Measurements from ENCODE around the gene MICALL2.

DNA sequence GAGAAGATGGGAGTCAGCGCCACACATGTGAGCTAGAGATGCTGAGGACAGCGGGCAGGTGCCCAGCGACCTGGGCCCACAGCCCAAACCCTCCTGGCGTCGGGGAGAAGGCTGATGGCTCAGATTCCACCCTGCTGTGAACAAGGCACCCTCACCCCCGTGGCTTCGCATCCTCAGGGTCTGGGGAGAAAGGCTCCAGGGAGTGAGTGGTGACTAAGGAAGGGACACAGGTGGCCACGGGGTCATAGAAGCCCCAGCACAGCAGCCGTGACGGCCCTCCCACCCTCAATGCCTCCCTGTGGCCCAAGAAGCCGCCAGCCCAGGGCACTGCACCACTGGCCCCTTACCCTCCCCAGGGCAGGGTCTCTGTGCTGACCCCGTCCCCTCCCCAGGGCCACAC, 25.3 kb upstream of the MICALL2 start:
- TF ChIP-seq POLR2A (IDR thresholded peaks at IDR 0.05), result no peak
- TF ChIP-seq, protein P1, sequence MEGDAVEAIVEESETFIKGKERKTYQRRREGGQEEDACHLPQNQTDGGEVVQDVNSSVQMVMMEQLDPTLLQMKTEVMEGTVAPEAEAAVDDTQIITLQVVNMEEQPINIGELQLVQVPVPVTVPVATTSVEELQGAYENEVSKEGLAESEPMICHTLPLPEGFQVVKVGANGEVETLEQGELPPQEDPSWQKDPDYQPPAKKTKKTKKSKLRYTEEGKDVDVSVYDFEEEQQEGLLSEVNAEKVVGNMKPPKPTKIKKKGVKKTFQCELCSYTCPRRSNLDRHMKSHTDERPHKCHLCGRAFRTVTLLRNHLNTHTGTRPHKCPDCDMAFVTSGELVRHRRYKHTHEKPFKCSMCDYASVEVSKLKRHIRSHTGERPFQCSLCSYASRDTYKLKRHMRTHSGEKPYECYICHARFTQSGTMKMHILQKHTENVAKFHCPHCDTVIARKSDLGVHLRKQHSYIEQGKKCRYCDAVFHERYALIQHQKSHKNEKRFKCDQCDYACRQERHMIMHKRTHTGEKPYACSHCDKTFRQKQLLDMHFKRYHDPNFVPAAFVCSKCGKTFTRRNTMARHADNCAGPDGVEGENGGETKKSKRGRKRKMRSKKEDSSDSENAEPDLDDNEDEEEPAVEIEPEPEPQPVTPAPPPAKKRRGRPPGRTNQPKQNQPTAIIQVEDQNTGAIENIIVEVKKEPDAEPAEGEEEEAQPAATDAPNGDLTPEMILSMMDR (IDR thresholded peaks at IDR 0.05), result no peak

Measured in body of pancreas (tissue), 4 donors.